Peyer's patch (tissue), 4 donors: ENCODE results near the gene ATG10. TPM values are rescaled to one million over a fixed set of nuclear protein-coding genes. Genes with fewer than 3 reads are reported as not detected.
"Not testable (repeated sequence)": the region's sequence is repeated elsewhere in the genome, so short reads cannot be mapped to it uniquely, and the experiment has no call there.

Experiments
- DNase-seq, 3 donors: peaks; one replicate each; pipeline ENCODE4 v3.0.0-alpha.2; 2017 to 2019
- H3K27ac ChIP-seq, 4 donors: fragments of 200-600 bp; sonication (generic); one replicate each; pipeline ENCODE4 v1.5.1; 2016 to 2019
- H3K27me3 ChIP-seq, 2 donors: fragments of 200-600 bp; sonication (generic); one replicate each; pipeline ENCODE4 v1.5.1; 2019
- H3K36me3 ChIP-seq, 3 donors: fragments of 200-600 bp; sonication (generic); one replicate each; pipeline ENCODE4 v1.5.1; 2016 to 2019
- H3K4me1 ChIP-seq, 4 donors: fragments of 200-600 bp; sonication (generic); one replicate each; pipeline ENCODE4 v1.5.1; 2016 to 2019
- H3K4me3 ChIP-seq, 4 donors: fragments of 200-600 bp; sonication (generic); 1 replicate in 3 of 4; 2 replicates in 1 of 4; pipeline ENCODE4 v1.5.1; 2016 to 2019; ENCODE audit warnings: mild to moderate bottlenecking in 1 of 4
- H3K9me3 ChIP-seq, 4 donors: fragments of 200-600 bp; sonication (generic); one replicate each; pipeline ENCODE4 v1.5.1; 2016 to 2019; ENCODE audit warnings: mild to moderate bottlenecking in 1 of 4
- POLR2A ChIP-seq, 2 donors: fragments of 450-650 bp; IDR thresholded peaks; one replicate each; pipeline ENCODE4 v1.5.1; 2017; ENCODE audit warnings: antibody characterized with exemption in 2 of 2, mild to moderate bottlenecking in 2 of 2, moderate library complexity in 2 of 2
- total RNA-seq, 4 donors: library from RNA; depleted of rRNA; stranded (reverse); fragments of >200 nt; gene quantifications; one replicate each; pipeline ENCODE4 v1.1.0, GENCODE V29; 2016
- TF ChIP-seq, protein P1 (sequence below), 6 experiments: fragments of 450-650 bp in 4 of 6; fragments of 200-600 bp in 2 of 6; sonication (generic) in 1 of 6; IDR thresholded peaks; one replicate each; pipeline ENCODE4 v1.5.1; 2017 to 2019; ENCODE audit warnings: antibody characterized with exemption in 6 of 6, mild to moderate bottlenecking in 3 of 6, moderate library complexity in 1 of 6

The ATG10 gene
- total RNA-seq, 4 donors from 2014 or later: 3.6 to 6.6 (median 4.5) TPM

DNA sequence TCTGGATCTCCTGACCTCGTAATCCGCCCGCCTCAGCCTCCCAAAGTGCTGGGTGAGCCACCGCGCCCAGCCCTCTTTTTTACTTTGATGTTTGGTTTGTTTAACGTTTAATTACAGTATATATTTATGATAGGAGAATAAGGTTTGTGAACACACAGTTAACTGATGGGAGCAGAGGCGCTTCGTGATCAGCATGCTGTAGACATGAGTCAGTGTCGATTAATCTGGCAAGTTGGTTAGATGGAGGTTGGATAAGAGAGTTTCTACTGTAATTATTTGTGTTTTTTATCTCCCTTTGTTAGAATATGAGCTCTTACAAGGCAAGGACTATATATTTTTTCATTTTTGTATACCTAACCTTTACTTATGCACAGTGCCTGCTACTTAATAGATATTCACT, 14.3 kb downstream of the ATG10 start:
- Histone ChIP-seq H3K4me1 (no peaks in the 10 kb centered on the region), H3K36me3 (peaks cover 0 to 8% (median 0%) of the 10 kb centered on the region in 3 donors), H3K9me3 (no peaks in the 10 kb centered on the region), H3K27ac (no peak overlapping the region), H3K4me3 (no peak overlapping the region), H3K27me3 (no peaks in the 10 kb centered on the region)
- DNase-seq: no peak
- TF ChIP-seq POLR2A (IDR thresholded peaks at IDR 0.05): no peak

DNA sequence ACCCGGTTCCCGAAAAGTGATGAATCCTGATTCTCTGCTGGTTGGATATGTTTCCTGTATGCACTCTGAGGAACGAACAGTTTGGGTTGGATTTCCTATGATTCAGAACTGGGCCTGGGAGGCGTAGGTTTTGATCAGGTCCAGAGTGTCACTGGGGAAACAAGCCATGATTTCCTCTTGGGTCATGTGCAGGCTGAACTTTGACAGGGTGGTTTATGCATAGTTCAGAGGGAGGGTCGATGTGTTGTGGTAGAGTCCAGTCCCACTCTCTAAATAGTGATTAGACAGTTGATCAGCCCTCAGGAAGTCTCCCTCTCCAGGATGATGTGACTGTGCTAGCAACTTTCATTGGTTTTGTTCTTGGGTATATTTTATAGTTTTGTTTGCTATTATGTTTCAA, 17.4 kb downstream of the ATG10 start:
- Histone ChIP-seq H3K36me3 (peaks cover 0 to 8% (median 0%) of the 10 kb centered on the region in 3 donors), H3K27me3 (no peaks in the 10 kb centered on the region), H3K4me1 (no peaks in the 10 kb centered on the region), H3K27ac (no peak overlapping the region), H3K9me3 (no peaks in the 10 kb centered on the region), H3K4me3 (no peak overlapping the region)
- TF ChIP-seq, protein P1, sequence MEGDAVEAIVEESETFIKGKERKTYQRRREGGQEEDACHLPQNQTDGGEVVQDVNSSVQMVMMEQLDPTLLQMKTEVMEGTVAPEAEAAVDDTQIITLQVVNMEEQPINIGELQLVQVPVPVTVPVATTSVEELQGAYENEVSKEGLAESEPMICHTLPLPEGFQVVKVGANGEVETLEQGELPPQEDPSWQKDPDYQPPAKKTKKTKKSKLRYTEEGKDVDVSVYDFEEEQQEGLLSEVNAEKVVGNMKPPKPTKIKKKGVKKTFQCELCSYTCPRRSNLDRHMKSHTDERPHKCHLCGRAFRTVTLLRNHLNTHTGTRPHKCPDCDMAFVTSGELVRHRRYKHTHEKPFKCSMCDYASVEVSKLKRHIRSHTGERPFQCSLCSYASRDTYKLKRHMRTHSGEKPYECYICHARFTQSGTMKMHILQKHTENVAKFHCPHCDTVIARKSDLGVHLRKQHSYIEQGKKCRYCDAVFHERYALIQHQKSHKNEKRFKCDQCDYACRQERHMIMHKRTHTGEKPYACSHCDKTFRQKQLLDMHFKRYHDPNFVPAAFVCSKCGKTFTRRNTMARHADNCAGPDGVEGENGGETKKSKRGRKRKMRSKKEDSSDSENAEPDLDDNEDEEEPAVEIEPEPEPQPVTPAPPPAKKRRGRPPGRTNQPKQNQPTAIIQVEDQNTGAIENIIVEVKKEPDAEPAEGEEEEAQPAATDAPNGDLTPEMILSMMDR (IDR thresholded peaks at IDR 0.05): no peak
- no peak for TF ChIP-seq POLR2A (IDR thresholded peaks at IDR 0.05)
- no peak for DNase-seq

DNA sequence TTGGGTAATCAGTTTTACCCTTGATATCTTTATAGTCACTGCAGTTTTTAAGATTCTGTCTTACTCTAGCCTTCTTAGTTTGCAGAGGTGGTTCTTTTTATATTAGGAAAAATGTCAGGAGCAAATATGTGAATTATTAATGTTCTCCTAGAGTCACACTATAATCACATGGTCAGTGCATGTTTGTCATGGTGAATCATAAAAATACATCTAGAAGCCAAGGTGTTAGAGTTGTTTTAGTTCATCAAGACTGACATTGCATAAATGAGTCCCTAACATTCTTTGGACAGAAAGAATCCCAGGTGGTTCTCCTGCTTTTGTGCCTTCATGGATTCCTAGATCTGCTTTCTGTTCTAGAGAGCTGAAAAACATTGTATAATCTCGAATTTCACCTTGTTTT, 22.9 kb downstream of the ATG10 start:
- no peak overlapping the region for H3K4me3 ChIP-seq
- H3K36me3 ChIP-seq: peaks cover 0 to 6% (median 0%) of the 10 kb centered on the region in 3 donors
- H3K27me3 ChIP-seq: no peaks in the 10 kb centered on the region
- H3K27ac ChIP-seq: no peak overlapping the region
- no peaks in the 10 kb centered on the region for H3K4me1 ChIP-seq
- TF ChIP-seq, protein P1 (IDR thresholded peaks at IDR 0.05): no peak
- no peak for TF ChIP-seq POLR2A (IDR thresholded peaks at IDR 0.05)
- H3K9me3 ChIP-seq: no peaks in the 10 kb centered on the region
- DNase-seq: no peak

DNA sequence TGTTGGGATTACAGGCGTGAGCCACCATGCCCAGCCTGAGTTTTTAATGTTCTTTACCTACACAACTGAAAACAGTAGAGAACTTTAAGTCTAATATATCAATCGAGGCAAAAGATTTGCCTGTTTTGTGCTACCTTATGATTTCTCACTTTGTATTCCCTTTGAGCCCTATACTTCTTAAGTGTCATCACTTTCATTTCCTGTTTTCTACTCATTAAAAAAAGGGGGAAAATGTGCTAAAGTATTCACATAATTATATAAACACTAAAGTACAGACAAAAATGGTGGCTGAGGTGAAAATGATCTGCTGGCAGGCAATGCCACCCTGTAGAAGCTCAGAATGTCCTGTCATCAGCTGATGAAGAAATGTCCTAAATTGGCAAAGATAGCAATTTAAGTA, 23.6 kb downstream of the ATG10 start:
- no peaks in the 10 kb centered on the region for H3K4me1 ChIP-seq
- peaks cover 0 to 6% (median 0%) of the 10 kb centered on the region in 3 donors for H3K36me3 ChIP-seq
- H3K4me3 ChIP-seq: no peak overlapping the region
- DNase-seq: no peak
- no peak overlapping the region for H3K27ac ChIP-seq
- no peaks in the 10 kb centered on the region for H3K9me3 ChIP-seq
- H3K27me3 ChIP-seq: no peaks in the 10 kb centered on the region
- TF ChIP-seq, protein P1 (IDR thresholded peaks at IDR 0.05): no peak
- TF ChIP-seq POLR2A (IDR thresholded peaks at IDR 0.05): no peak

DNA sequence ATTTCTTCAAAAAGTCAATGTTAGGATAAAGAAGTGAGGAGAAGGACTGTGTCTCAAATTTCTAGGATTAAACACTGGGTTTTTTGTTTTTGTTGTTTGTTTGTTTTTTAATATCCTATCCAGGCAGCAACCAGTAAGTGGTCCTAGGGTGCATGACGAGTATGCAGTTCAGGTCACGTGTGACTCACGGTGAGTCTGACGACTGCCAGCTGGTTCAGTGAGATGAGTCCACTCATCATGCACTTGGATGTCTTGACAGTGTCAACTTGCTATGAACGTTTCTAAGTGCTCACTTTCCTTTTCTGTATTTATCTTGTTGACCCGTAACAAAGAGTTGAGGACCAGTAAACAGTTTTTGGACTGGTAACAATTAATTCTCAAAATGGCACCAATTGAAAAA, 32.7 kb downstream of the ATG10 start:
- Histone ChIP-seq H3K27ac (no peak overlapping the region), H3K4me3 (no peak overlapping the region), H3K9me3 (no peaks in the 10 kb centered on the region), H3K36me3 (no peaks in the 10 kb centered on the region), H3K27me3 (no peaks in the 10 kb centered on the region), H3K4me1 (no peaks in the 10 kb centered on the region)
- DNase-seq: no peak
- no peak for TF ChIP-seq POLR2A (IDR thresholded peaks at IDR 0.05)
- TF ChIP-seq, protein P1 (IDR thresholded peaks at IDR 0.05): no peak

DNA sequence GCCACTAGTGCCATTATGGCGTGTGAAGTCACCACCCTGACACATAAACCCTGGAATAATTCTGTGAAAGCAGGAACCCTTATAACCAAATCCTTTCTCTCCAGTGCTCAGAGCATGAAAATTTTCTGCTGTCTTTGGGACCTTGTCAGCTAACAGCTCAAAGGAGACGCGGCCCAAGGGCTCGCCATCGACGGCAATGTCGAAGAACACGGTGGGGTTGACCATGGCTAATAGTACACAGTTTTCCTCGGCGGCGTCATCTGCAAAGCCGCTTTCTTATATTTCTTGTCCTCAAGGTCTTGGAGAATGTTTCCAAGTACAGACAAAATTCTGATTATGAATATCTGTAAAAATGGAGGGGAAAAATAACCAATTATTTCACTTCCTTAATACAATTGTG, 38.0 kb downstream of the ATG10 start:
- not testable (repeated sequence) for H3K4me1 ChIP-seq, H3K36me3 ChIP-seq, H3K9me3 ChIP-seq, H3K27me3 ChIP-seq, H3K27ac ChIP-seq, H3K4me3 ChIP-seq, DNase-seq

DNA sequence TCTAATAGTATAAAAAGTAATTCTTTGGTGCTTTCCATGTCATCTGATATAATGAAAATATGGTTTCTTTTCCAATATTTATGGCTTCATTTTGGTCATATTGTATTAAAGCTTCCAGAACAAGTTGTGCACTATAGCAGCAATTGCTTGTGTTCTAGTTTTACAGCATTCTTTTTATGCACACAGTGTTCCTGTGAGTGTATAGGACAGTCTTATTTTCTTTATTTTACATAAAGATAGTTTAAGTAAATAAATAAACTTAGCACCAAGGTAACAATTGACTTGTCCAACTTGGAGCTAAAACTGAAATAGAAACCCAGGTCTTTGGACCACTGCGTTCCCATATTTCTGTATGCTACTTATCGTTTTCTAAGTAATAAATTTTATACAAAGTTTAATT, 38.9 kb downstream of the ATG10 start:
- TF ChIP-seq POLR2A (IDR thresholded peaks at IDR 0.05): no peak
- TF ChIP-seq, protein P1 (IDR thresholded peaks at IDR 0.05): no peak
- Histone ChIP-seq H3K4me3 (no peak overlapping the region), H3K27me3 (no peaks in the 10 kb centered on the region), H3K9me3 (no peaks in the 10 kb centered on the region), H3K36me3 (no peaks in the 10 kb centered on the region), H3K27ac (no peak overlapping the region), H3K4me1 (no peaks in the 10 kb centered on the region)
- DNase-seq: no peak
